Activated CD8-positive, alpha-beta memory T cell treated with anti-CD3 and anti-CD28 coated beads, Interleukin-2, amount 50 U/mL, for 4 hours (primary cell): Measurements from ENCODE around the gene HMGN5.

Experiments
- DNase-seq: peaks from one replicate; pipeline ENCODE4 v3.0.0-alpha.2; 2020

The HMGN5 gene

GRCh38 chrX:81114757-81115156, 87.0 kb downstream of the HMGN5 start:
- DNase-seq = no peak

GRCh38 chrX:81110286-81110685, 91.4 kb downstream of the HMGN5 start:
- DNase-seq = no peak

GRCh38 chrX:81082649-81083048, 119.1 kb downstream of the HMGN5 start:
- no peak for DNase-seq
